Raji (cell line): Measurements from ENCODE around the gene ORAI3.

Experiments
- POLR2A ChIP-seq: IDR thresholded peaks from 2 replicates; pipeline ENCODE4 v1.6.1; 2011; ENCODE audit warnings: low read depth, low read length, control low read depth; ENCODE audit not compliant: insufficient read depth

Gene ORAI3

DNA sequence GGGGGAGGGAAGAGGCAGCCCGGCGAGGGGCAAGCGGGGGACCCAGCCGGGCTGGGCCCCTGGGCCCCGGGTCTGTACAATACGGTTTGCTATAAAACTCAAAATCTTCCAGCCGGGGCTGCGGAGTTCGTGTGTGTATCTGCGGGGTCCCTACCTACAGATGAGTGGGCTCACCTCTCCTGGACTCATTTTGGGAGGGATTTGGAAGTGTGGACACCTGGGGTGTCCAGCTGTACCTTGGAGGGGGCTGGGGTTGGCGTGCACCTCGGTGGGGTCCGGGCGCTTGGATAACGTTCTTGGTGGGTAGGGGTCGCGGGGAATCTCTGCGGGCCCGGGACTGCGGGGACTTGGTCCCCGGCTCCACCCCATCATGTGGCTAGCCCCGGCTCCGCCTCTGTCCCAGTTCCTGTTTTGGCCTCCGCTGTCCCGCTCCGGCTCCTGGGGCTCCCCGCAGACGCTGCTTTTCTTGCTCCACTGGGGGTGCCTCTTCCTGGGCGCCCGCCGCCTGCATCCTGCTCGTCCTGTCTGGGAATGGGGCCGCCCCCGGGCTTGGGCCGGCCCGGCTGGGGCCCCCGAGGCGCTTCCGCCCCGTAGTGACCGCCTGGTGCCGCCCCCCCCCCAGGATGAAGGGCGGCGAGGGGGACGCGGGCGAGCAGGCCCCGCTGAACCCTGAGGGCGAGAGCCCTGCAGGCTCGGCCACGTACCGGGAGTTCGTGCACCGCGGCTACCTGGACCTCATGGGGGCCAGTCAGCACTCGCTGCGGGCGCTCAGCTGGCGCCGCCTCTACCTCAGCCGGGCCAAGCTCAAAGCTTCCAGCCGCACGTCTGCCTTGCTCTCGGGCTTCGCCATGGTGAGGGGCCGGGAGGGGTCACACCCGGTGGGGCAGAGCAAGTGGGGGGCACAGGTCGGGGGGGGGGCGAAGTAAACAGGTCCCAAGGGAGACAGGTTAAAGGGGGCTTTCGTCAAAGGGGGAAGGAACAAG lies at the start of gene ORAI3:
TSS of gene ORAI3 (plus strand) at position 402 of the 983 bp plus-strand sequence. CDS start at position 624, 222 bp downstream.
- TF ChIP-seq POLR2A, result peak; percentile 55

DNA sequence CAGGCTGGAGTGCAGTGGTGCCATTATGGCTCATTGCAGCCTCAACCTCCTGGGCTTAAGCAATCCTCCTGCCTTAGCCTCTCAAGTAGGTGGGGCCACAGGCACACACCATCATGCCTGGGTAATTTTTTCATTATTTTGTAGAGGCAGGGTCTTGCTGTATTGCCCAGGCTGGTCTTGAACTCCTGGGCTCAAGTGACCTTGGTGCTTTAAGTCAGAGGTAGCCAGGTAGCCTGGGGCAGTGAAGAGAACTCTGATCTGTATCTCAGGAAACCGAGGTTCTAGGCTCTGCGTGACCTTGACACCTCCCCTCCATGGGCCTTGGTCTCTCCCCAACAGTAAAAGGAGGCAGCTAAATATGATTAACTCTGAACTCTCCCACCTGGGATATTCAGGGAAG lies 49.1 kb upstream of the ORAI3 start:
- TF ChIP-seq POLR2A, result no peak

DNA sequence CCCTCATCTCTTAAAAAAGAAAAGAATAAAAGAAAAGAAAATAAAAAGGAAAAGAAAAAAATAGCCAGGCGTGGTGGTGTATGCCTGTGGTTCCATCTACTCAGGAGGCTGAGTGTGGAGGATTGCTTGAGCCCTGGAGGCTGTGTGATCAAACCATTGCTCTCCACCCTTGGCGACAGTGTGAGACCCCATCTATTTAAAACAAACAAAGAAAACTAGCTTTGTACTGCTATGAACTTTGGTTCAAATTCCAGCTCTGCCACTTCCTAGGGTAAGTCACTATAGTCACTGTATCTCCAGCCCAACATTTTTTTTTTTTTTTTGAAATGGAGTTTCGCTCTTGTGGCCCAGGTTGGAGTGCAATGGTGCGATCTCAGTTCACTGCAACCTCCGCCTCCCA lies 48.3 kb upstream of the ORAI3 start:
- no peak for TF ChIP-seq POLR2A

DNA sequence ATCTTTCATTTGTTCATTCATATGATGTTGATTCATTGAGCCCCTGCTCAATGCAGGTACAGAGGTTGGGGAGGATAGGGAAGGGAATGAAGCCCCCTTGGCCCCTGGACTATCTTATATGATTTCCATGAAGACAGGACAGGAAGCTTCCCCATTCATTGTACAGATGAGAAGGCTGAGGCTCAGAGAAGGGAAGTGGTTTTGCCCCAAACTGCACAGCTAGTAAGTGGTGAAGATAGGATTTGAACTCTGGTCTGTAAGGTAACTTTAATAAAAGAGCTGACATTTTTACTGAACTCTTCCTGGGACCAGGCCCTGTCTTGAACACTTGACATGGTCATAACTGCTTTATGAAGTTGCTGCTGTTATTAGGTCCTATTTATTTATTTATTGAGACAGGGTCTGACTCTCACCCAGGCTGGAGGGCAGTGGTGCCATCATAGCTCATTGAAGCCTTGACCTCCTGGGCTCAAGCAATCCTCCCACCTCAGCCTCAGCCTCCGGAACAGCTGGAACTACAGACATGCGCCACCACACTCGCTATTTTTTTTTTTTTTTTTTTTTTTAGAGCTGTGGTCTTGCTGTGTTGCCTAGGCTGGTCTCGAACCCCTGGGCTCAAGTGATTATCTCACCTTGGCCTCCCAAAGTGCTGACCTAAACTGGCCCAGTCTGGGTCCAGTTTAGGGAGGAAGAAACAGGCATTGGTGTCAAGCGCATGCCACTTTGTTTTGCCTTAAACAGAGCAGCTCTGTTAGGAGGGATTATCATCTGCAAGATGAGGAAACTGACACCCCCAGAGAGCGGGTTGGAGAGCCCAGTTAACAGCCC lies 47.5 kb upstream of the ORAI3 start:
- no peak for TF ChIP-seq POLR2A

DNA sequence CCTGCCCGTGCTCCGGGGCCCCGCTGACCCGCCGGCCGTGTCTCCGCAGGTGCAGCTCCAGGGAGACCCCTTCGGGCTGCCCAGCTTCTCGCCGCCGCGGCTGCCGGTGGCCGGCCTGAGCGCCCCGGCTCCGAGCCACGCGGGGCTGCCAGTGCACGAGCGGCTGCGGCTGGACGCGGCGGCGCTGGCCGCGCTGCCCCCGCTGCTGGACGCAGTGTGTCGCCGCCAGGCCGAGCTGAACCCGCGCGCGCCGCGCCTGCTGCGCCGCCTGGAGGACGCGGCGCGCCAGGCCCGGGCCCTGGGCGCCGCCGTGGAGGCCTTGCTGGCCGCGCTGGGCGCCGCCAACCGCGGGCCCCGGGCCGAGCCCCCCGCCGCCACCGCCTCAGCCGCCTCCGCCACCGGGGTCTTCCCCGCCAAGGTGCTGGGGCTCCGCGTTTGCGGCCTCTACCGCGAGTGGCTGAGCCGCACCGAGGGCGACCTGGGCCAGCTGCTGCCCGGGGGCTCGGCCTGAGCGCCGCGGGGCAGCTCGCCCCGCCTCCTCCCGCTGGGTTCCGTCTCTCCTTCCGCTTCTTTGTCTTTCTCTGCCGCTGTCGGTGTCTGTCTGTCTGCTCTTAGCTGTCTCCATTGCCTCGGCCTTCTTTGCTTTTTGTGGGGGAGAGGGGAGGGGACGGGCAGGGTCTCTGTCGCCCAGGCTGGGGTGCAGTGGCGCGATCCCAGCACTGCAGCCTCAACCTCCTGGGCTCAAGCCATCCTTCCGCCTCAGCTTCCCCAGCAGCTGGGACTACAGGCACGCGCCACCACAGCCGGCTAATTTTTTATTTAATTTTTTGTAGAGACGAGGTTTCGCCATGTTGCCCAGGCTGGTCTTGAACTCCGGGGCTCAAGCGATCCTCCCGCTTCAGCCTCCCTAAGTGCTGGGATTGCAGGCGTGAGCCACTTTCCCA lies 46.6 kb upstream of the ORAI3 start:
- no peak for TF ChIP-seq POLR2A

DNA sequence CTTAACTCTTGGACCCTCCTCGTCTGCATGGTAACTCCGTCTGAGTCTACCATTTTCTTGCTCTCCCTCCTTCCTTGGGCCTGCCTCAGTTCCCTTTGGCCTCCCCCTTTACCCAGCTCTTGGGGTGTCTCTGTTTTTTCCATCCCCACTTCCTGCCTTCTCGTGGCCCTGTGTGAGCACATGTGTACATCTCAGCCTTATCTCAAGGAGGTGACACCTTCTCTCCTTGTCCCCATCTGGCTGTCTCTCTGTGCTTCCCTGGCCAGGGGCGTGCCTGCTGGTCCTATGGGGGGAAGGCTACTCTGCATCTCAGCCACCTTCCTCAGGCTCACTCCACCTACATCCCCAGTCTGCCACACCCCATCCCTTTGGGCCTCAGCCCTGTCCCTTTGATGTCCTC lies 45.9 kb upstream of the ORAI3 start:
- no peak for TF ChIP-seq POLR2A

DNA sequence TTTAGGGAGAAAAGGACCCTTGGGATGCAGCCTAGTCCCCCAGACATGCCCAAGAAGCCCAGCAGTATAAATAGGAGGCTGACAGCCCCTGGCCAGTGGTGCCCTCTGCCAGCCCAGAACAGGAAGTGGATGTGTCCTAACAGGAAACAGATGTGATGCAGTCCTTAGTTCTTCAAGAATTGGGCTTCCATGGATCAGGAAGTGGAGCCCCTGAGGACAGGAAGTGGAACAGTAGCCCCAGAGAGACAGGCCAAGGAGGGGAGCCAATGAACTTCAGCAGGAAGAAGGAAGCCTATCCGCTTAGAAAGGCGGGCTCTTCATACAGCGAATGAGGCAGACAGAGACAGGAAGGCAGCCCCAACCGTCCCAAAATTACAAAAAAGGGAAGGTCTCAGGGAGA lies 45.3 kb upstream of the ORAI3 start:
- no peak for TF ChIP-seq POLR2A

DNA sequence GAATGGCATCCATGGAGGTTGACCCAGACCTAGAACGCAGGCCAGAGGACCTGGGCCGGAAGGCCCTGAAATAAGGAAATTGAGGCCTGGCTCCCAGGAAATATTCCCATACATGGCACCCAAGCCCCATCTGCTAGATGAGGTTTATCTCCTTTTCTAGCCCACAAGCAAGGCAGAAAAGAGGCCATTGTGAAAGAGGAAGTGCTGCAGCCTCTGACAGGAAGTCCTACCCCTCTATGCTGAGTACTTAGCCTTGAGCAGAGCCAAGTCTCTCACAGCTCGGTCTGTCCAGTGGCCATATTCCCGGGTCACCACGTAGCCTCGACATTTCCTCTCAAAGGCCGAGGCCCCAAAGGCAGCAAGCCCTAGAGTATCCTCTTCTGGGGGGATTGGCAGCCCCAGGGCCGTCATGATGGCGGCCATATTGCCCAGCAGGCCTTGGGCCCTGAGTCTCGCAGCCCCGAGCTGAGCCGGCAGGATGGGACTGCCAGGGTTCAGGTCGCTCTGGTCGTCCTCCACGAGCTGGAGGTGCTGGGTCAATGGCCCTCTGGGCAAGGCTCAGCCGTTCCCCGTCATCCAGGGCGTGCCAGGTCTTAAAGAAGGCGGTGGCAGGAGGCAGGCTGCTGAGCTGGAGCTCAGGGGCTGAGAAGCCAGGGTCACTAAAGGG lies 44.6 kb upstream of the ORAI3 start:
- TF ChIP-seq POLR2A, result no peak

DNA sequence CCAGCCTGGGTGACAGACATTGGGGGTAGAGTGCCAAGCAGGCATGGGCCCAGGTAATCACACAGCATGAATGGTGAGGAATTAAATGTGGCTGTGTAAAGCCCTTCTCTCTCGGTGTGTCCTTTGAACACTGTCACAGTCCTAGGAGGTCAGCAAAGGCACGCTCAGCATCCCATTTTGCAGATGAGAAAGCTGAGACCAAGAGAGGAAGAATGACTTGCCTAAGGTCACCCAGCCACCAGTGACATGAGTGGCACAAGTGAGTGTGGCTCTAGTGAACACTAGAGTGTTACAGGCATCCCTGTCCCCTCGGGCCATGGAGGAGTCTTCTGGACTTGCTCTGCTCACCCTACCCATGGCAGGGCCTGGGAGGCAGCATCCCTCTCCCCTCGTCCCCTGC lies 41.8 kb upstream of the ORAI3 start:
- TF ChIP-seq POLR2A, result no peak

DNA sequence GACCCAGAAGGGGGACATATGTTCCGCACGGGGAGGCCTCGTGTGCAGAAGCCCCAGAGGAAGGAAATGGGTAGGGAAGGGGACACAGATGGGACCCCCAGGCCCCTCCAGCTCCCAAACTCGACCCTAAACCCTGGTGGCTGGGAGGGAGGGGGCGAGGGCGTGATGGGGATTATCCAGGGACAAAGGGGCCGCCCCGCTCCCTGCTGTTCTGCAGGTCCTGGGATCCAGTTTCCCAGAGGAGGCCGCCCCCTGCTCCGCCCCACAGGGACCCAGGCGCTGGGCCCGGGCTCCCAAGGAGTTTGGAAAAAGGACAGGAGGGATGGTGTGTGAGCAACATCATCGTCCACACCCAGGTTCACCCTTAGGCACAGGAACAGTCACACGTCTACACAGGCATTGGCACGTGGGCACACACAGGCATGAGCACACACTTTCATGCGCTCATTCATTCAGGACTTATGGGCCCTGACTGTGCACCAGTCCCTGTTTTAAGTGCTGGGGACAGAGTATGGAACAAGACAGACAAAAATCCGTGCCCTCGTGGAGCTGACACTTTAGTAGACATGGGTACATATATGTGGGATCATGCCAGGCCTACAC lies 38.3 kb upstream of the ORAI3 start:
- TF ChIP-seq POLR2A, result no peak

DNA sequence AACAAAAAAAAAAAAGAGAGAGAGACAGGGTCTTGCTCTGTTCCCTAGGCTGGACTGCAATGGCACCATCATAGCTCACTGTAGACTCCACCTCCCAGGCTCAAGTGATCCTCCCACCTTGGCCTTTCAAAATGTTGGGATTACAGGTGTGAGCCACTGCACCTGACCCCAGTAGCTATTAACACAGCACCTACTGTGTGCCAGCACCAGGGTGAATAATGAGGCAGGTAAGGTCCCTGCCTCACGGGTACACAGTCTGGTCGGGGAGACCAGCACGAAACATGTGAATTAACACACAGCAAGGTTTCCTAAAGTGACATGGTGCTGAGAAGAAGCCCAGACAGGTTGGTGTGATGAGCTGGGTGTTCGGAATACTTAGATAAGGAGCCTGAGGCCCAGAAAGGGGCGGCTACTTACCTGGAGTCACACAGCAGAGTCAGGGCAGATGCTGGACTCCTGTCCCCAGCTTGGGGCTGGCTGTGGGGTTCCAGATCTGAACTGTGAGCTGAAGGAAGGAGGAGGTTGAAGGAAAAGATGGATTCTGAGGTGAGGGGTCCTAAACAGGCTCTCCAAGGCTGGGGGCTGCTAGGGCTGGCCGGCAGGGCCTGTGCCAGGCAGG lies 36.0 kb upstream of the ORAI3 start:
- TF ChIP-seq POLR2A, result no peak

DNA sequence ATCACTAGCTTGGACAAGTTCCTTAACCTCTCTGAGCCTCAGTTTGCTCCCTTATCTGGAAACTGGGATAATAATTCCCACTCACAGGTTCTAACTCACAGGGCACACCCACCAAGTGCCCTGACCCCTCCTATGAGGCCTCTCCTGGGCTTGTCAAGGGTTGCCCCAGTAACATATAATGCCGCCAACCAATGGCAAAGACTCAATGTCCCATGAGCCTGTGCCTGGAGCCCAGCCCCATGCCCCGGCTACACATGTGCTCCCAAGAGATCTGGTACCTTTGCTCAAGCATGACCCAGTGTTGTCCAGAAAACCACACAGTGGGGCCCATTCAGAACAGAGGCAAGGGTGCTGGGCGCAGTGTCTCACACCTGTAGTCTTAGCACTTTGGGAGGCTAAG lies 34.0 kb upstream of the ORAI3 start:
- no peak for TF ChIP-seq POLR2A

DNA sequence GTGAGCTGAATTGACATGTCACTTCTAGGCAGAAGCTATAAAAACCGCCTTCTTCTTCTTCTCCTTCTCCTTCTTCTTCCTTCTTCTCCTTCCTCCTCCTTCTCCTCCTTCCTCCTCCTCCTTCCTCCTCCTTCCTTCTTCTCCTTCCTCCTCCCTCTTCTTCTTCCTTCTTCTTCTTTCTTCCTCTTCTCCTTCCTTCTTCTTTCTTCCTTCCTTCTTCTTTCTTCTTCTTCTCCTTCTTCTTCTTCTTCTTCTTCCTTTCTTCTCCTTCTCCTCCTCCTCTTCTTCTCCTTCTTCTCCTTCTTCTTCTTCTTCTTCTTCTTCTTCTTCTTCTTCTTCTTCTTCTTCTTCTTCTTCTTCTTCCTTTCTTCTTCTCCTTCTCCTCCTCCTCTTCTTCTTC lies 30.3 kb upstream of the ORAI3 start:
- no peak for TF ChIP-seq POLR2A

DNA sequence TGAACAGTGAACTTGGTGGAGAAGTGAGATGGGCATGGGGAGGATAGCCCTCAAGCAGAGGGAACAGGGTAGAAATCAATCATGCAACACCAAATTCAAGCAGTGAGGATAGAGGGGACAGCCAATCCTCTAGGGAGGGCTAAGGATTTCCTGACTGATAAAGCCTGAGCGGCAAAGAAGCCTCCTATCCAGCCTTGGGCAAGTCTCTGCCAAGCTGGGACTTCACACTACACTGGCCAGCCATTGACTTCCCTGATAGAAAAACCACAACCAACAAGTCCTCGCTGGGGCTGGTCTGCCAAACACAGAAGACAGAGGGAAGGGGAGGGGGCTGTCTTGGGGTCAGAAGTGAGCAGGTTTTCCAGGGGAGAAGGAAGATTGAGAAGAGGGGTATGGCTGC lies 28.0 kb upstream of the ORAI3 start:
- no peak for TF ChIP-seq POLR2A

DNA sequence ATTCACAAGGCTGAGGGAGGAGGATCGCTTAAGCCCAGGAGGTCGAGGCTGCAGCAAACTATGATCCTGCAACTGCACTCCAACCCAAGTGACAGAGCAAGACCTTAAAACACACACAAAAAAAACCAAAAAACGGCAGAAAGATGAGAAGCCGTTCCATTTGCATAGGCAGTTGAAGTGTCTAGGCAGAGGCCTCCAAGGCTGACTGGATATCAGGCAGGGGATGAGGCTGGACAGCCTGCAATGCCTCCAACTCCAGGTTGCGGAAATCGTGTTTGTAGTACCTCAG lies 27.5 kb upstream of the ORAI3 start:
- TF ChIP-seq POLR2A, result no peak
